ENCODE measurements around the gene SND1. TPM values are rescaled to one million over a fixed set of nuclear protein-coding genes. Genes with fewer than 3 reads are reported as not detected.

The SND1 gene
- total and polyA plus RNA-seq, 2 donors (not counting 1 experiment from before 2014, with no cell fraction given): 44.4 to 165 TPM

DNA sequence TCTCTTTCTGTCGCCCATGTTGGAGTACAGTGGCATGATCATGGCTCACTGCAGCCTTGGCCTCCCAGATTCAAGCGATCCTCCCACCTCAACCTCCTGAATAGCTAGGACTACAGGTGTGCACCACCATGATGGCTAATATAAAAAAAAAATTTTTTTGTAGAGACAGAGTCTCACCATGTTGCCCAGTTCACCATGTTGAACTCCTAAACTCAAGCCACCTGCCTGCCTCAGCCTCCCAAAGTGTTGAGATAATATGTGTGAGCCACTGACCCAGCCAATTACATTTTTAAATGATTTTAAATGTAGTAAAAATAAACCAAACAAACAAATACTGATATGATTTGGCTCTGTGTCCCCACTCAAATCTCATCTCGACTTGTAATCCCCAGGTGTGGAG is 487.4 kb downstream of the SND1 start:
- ChIA-PET CTCF (interaction anchor here (5.6 to 6.6 kb wide), 2 partner anchors 69 to 431 kb away, joined by 75 to 180 read pairs; no protein-coding TSS in a partner anchor), POLR2A (no interaction called here)
- peaks cover 16% of the 10 kb centered on the region for H3K4me1 Mint-ChIP-seq
- H3K9me3 ChIP-seq (ENCODE audit: control extremely low read depth in 1 of 3, control insufficient read depth in 2 of 3, insufficient read depth in 1 of 3, low read length in 2 of 3): peaks cover 0 to 20% (median 10%) of the 10 kb centered on the region in 3 donors
- no peak overlapping the region for H3K27ac Mint-ChIP-seq
- no peak for TF ChIP-seq EZH2 (IDR thresholded peaks at IDR 0.05; ENCODE audit: borderline replicate concordance, insufficient read depth, low read depth, low read length, poor library complexity, severe bottlenecking)
- TF ChIP-seq, protein P1, sequence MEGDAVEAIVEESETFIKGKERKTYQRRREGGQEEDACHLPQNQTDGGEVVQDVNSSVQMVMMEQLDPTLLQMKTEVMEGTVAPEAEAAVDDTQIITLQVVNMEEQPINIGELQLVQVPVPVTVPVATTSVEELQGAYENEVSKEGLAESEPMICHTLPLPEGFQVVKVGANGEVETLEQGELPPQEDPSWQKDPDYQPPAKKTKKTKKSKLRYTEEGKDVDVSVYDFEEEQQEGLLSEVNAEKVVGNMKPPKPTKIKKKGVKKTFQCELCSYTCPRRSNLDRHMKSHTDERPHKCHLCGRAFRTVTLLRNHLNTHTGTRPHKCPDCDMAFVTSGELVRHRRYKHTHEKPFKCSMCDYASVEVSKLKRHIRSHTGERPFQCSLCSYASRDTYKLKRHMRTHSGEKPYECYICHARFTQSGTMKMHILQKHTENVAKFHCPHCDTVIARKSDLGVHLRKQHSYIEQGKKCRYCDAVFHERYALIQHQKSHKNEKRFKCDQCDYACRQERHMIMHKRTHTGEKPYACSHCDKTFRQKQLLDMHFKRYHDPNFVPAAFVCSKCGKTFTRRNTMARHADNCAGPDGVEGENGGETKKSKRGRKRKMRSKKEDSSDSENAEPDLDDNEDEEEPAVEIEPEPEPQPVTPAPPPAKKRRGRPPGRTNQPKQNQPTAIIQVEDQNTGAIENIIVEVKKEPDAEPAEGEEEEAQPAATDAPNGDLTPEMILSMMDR (IDR thresholded peaks at IDR 0.05): no peak
- H3K27me3 ChIP-seq (replicated peaks in 1 of 4; ENCODE audit: control extremely low read depth in 1 of 4, control insufficient read depth in 3 of 4, insufficient read depth in 4 of 4, low read length in 3 of 4): peaks cover 0 to 25% (median 13%) of the 10 kb centered on the region in 4 experiments
- H3K9ac ChIP-seq (ENCODE audit: low read length): no peak overlapping the region
- peaks cover 26% of the 10 kb centered on the region for H3K27me3 Mint-ChIP-seq
- intact Hi-C loops (cut with micrococcal nuclease): no loop called here
- H3K4me1 ChIP-seq (ENCODE audit: control insufficient read depth in 2 of 2, insufficient read depth in 2 of 2, low read length in 2 of 2): peaks cover 14 to 20% of the 10 kb centered on the region in 2 donors
- no CpG with 5 or more reads among the region's 3 CpGs for WGBS (ENCODE audit: insufficient coverage)
- no peak for DNase-seq
- no peaks in the 10 kb centered on the region for H3K36me3 ChIP-seq (replicated peaks in 1 of 2; ENCODE audit: control extremely low read depth in 1 of 2, control insufficient read depth in 1 of 2, extremely low read depth in 1 of 2, insufficient read depth in 2 of 2, low read length in 1 of 2)
- no peak for ATAC-seq (ENCODE audit: low read depth)
- H3K4me3 ChIP-seq (ENCODE audit: control extremely low read depth in 1 of 5, extremely low read depth in 1 of 5, insufficient read depth in 1 of 5, low read depth in 2 of 5, low read length in 4 of 5): no peak overlapping the region
- no peaks in the 10 kb centered on the region for H3K79me2 ChIP-seq (ENCODE audit: control insufficient read depth, insufficient read depth, low read length)
- H3K9me3 Mint-ChIP-seq (ENCODE audit: insufficient read depth): peaks cover 3% of the 10 kb centered on the region
- no peak overlapping the region for H2AFZ ChIP-seq (ENCODE audit: insufficient read depth, low read depth, low read length, poor library complexity, severe bottlenecking)
- no peaks in the 10 kb centered on the region for H4K20me1 ChIP-seq (ENCODE audit: control insufficient read depth, insufficient read depth, low read length, poor library complexity, severe bottlenecking)
- H3K4me2 ChIP-seq (replicated peaks; ENCODE audit: low read depth, low read length, poor library complexity, severe bottlenecking): no peak overlapping the region
- H3K27ac ChIP-seq (ENCODE audit: low read length in 2 of 2): no peak overlapping the region
- H3K4me3 Mint-ChIP-seq: no peak overlapping the region

DNA sequence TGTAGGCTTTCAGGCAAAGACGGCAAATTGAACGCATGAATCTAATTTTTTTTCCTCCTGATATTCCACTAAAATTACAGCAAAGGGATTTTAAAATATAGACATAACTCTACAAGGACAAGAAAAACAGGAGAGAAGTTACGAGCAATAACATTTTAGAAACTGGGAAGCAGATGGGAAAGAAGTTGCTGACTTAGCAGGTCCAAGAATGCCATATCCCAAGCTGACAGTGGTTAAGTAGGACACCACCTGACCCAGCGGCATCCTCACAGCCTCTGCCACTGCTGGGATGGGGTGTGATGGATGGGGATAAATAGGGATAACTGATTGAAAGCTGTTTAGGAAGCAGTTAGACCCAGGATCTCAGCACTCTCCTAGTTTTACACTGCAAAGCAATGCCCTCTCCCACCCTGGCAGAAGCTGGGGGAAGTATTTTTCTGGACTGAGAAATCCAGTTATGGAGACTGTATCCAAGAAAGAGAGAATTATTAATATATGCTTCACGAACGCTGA is 489.7 kb downstream of the SND1 start:
- Mint-ChIP-seq H3K27me3 (peaks cover 23% of the 10 kb centered on the region), H3K9me3 (ENCODE audit: insufficient read depth) (peaks cover 3% of the 10 kb centered on the region), H3K4me3 (no peak overlapping the region), H3K4me1 (no peaks in the 10 kb centered on the region), H3K27ac (no peak overlapping the region)
- intact Hi-C loops (cut with micrococcal nuclease): no loop called here
- ATAC-seq (ENCODE audit: low read depth): no peak
- CTCF ChIA-PET: interaction anchor here (0.7 to 1.7 kb wide), 3 partner anchors 68 to 433 kb away, joined by 3 to 8 read pairs (median 3); no protein-coding TSS in a partner anchor
- Histone ChIP-seq H3K9ac (ENCODE audit: low read length) (no peak overlapping the region), H3K79me2 (ENCODE audit: control insufficient read depth, insufficient read depth, low read length) (no peaks in the 10 kb centered on the region), H3K4me2 (replicated peaks; ENCODE audit: low read depth, low read length, poor library complexity, severe bottlenecking) (no peak overlapping the region), H3K4me3 (ENCODE audit: control extremely low read depth in 1 of 5, extremely low read depth in 1 of 5, insufficient read depth in 1 of 5, low read depth in 2 of 5, low read length in 4 of 5) (no peak overlapping the region), H3K9me3 (ENCODE audit: control extremely low read depth in 1 of 3, control insufficient read depth in 2 of 3, insufficient read depth in 1 of 3, low read length in 2 of 3) (peaks cover 0 to 17% (median 10%) of the 10 kb centered on the region in 3 donors), H3K4me1 (ENCODE audit: control insufficient read depth in 2 of 2, insufficient read depth in 2 of 2, low read length in 2 of 2) (no peaks in the 10 kb centered on the region), H3K27me3 (replicated peaks in 1 of 4; ENCODE audit: control extremely low read depth in 1 of 4, control insufficient read depth in 3 of 4, insufficient read depth in 4 of 4, low read length in 3 of 4) (peaks cover 0 to 6% (median 2%) of the 10 kb centered on the region in 4 experiments), H2AFZ (ENCODE audit: insufficient read depth, low read depth, low read length, poor library complexity, severe bottlenecking) (no peak overlapping the region), H3K36me3 (replicated peaks in 1 of 2; ENCODE audit: control extremely low read depth in 1 of 2, control insufficient read depth in 1 of 2, extremely low read depth in 1 of 2, insufficient read depth in 2 of 2, low read length in 1 of 2) (no peaks in the 10 kb centered on the region), H3K27ac (ENCODE audit: low read length in 2 of 2) (no peak overlapping the region), H4K20me1 (ENCODE audit: control insufficient read depth, insufficient read depth, low read length, poor library complexity, severe bottlenecking) (no peaks in the 10 kb centered on the region)
- POLR2A ChIA-PET: no interaction called here
- DNase-seq: no peak
- 100% methylated on average over 1 of the region's 6 CpGs for WGBS (ENCODE audit: insufficient coverage)
- no peak for TF ChIP-seq EZH2 (IDR thresholded peaks at IDR 0.05; ENCODE audit: borderline replicate concordance, insufficient read depth, low read depth, low read length, poor library complexity, severe bottlenecking)
- TF ChIP-seq, protein P1 (IDR thresholded peaks at IDR 0.05): no peak

All from B cell (primary cell).